HTERT RPE-1 (cell line): ENCODE data around the gene BTBD17.
"Not testable (repeated sequence)": the region's sequence is repeated elsewhere in the genome, so short reads cannot be mapped to it uniquely, and the experiment has no call there.

ENCODE experiments used
- in situ Hi-C: fragments of 300-500 bp; cut with MboI; formaldehyde crosslinking; loops from 4 replicates; pipeline ENCODE4 v1.14.3; 2020; ENCODE audit warnings: low sequenced_read_pairs

Gene BTBD17, protein sequence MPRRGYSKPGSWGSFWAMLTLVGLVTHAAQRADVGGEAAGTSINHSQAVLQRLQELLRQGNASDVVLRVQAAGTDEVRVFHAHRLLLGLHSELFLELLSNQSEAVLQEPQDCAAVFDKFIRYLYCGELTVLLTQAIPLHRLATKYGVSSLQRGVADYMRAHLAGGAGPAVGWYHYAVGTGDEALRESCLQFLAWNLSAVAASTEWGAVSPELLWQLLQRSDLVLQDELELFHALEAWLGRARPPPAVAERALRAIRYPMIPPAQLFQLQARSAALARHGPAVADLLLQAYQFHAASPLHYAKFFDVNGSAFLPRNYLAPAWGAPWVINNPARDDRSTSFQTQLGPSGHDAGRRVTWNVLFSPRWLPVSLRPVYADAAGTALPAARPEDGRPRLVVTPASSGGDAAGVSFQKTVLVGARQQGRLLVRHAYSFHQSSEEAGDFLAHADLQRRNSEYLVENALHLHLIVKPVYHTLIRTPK

DNA sequence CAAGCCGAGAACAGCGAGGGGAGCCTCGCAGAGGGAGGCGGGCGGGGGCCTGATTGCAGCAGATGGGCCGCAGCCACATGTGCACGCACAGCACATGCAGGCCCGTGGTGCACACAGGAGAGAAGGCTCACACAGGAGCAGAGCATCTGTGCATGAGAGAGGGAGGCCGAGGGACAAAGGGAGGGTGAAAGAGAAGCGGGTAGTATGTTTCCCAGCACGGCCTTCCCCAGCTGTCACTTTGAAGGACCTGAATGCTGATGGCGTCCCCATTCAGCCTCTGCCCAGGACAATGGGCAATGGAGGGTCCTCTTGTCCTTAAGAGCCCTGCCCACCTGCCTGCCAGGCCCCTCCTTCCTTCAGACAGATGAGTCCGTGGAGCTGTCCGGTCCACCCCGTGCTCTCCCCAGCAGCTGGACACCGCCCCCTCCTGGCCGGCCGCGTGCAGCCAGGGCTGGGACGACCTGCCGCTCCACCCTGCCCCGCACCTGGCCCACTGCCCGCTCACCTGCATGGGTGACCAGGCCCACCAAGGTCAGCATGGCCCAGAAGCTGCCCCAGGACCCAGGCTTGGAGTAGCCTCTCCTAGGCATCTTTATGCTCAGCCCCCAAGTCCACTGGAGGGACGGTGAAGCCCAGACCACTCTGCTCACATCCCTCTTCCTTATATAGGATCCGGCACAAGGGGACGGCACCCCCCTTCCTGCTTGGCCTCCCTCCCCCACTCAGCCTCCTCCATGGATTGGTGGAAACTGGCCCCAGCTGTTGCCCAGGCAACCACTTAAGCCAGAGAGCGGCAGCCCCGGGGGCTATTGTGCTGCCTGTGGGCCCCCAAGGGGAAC lies at the start of gene BTBD17:
Gene BTBD17, minus strand, starts transcription at position 639 of the 839 bp plus-strand sequence. Its CDS starts 49 bp downstream, at position 590.
- in situ Hi-C loops: no loop called here

DNA sequence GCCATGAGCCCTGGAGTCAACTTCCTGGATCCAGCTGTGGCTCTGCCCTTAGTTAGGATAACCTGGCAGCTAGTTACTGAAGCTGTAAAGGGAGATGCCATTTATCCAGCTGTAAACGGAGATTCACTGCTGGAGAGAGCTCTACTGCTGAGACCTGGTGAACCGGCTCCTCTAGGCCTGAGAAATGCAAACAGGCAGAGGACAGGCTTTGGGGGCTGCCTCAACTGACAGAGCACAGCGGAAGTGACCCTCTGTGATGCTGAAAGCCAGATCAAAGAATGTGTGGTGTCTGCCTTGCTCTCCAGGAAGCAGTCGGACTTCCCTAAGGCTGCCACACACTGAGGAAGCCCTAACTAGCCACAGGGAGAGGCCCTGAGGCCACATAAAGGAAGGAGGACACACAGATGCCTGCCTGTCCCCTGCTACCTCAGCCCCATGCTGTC lies 48.4 kb upstream of the BTBD17 start:
- in situ Hi-C loops: no loop called here

DNA sequence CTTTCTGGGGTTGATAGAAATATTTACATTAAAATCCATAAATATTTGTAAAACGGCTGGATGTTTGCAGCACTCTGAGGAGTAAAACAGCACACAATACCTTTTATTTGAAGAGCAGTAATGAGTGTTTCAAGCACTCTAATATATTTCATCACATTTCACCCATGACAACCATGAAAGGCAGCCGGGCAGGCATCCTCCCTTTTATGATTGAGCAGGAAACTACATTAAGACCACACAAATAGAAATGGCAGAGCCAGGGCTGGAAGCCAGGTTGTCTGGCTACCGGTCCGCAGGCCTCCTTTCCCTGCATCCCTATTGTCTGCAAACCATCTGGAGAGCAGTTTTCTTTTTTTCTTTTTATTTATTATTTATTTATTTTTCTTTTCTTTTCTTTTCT lies 47.1 kb upstream of the BTBD17 start:
- in situ Hi-C loops: no loop called here

- in situ Hi-C loops: no loop called here
Observed at GRCh38 chr17:74408262-74408661, 46.6 kb upstream of the BTBD17 start.

GRCh38 chr17:74407384-74407783 lies 45.7 kb upstream of the BTBD17 start:
- in situ Hi-C loops: no loop called here

DNA sequence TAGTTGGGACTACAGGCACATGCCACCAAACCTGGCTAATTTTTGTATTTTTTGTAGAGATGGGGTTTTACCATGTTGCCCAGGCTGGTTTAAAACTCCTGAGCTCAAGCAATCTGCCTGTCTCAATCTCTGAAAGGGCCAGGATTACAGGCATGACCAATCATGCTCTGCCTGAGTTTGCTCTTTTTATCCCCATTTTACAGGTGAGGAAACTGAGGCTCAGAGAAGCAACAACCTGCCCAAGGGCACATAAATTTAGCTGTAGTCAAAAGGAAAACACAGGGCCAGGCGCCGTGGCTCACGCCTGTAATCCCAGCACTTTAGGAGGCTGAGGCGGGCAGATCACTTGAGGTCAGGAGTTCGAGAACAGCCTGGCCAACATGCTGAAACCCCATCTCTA lies 43.6 kb upstream of the BTBD17 start:
- in situ Hi-C loops: not testable (repeated sequence)

DNA sequence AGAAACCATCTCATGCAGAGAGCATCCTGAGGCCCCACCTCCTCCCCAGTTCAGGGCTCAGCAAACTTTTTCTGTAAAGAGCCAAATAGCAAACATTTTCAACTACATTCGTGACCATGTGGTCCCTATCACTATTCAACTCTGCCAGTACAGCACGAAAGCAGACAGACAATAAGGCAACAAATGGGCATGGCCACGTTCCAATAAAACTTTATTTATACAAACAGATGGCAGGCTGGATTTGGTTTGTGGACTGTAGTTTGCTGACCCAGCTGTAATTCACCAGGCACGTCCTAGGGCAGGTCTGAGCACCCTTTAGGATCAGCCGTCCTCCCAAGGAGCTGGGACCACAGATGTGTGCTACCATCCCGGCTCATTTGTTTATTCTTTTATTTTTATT lies 43.1 kb upstream of the BTBD17 start:
- in situ Hi-C loops: no loop called here

GRCh38 chr17:74404218-74404617 lies 42.5 kb upstream of the BTBD17 start:
- in situ Hi-C loops: no loop called here

GRCh38 chr17:74403512-74404137 lies 42.0 kb upstream of the BTBD17 start:
- in situ Hi-C loops: no loop called here

DNA sequence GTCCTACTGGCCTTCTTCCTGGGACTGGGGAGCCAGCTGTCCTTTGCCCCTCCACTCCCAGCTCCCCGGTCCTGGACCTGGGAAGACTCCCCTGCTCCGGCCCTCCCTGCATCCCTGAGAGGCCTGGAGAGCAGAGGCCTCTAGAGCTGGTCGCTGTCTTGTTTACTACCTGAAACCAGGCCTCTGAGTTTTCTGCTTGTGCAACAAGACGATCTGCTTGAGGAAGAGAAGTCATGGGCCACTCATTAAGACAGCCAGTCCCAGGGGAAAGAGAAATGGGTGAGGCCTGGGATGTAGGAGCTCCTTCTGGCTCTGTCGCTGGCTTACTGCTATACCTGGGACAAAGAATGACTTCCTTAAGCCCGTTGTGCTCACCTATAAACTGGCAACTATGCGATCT lies 40.4 kb upstream of the BTBD17 start:
- in situ Hi-C loops: no loop called here

DNA sequence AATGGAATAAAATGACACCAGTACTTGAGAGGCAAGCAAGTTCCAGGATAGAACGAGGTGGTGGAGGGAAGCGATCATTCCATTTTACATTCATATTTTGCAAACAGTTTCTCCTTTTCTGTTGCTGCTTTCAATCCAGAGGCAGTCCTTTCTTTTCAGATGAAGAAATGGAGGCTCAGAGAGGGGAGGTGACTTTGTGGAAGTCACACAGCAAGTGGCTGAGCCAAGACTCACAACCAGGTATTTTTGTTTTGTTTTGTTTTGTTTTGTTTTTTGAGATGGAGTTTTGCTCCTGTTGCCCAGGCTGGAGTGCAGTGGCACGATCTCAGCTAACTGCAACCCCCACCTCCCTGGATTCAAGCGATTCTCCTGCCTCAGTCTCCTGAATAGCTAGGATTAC lies 34.9 kb upstream of the BTBD17 start:
- in situ Hi-C loops: no loop called here

GRCh38 chr17:74394977-74395376 lies 33.3 kb upstream of the BTBD17 start:
- in situ Hi-C loops: no loop called here

DNA sequence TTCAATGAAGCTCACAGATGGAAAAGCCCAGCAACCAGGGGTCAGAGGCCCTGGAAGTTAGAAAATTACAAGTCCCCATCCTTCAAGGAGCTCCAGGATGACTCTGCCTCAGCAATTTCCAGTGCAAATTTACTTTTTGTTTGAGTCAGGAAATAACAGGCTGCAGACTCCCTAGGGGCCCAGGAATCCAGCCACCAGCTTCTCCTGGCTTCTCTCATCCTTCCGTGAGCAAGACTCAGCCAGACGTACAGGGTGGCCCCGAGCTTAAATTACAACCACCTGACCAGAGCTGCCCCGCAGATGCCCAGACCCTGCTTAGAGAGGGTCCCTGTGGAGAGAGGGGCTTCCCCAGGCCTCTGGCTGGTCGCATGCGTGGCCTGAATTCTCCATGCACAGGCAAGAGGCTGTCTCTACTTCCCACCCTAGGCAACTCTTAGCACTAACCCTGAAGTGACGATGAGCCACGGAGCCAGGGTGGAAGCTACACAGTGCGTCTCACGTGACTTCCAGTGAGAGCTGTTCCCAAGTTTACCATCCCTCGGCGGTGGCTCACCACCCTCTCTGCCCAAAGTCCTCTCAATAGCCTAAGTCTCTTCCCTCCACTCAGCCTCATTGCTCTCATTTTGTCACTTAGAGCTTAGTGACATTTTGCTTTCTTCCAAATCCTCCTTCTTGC lies 32.7 kb upstream of the BTBD17 start:
- in situ Hi-C loops: no loop called here

- in situ Hi-C loops: no loop called here
Observed at GRCh38 chr17:74393346-74393942, 31.8 kb upstream of the BTBD17 start.

- in situ Hi-C loops: no loop called here
Observed at GRCh38 chr17:74392848-74393247, 31.2 kb upstream of the BTBD17 start.

- in situ Hi-C loops: no loop called here
Observed at GRCh38 chr17:74391771-74392170, 30.1 kb upstream of the BTBD17 start.

DNA sequence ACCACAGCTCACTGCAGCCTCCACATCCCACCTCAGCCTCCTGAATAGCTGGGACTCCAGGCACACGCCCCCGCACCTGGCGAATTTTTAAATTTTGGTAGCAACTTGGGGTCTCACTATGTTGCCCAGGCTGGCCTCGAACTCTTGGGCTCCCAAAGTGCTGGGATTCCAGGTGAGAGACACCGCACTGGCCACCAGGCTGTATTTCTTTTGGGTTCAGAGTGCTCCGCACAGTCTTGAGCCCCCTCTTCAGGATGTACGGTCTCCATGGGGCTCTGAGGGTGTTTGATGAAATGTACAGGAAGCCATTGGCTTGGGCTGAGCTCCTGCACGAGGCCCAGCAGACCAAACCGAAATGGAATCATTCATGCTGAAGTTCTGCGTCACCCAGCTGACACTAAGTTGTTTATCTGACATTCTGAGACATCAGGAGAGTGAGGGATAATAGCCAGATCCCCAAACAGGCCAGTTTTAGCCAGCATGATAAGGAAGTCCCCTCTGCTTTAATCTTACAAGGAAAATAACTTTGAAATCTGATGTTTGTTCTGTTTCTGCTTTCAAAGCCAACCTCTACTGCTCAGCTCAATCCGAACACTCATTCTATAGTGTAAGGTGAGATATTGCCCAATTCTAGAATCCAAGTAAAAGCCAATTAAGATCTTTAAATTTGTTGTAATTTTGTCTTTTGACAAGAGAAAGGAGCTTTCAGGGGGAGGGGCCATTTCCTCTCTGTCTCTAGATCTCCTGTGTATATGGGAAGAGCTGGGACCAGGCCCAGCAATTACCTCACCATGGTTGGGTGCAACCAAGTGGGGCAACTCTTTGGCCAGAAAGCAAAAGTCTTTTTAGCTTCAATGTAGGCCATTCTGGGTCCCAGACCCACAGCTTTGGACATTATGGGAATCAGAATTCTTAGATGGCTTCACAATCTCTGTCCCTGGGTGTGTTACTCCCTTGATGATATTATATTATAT lies 29.3 kb upstream of the BTBD17 start:
- in situ Hi-C loops: no loop called here

GRCh38 chr17:74389937-74390679 lies 28.4 kb upstream of the BTBD17 start:
- in situ Hi-C loops: no loop called here
